Mesothelial cell of epicardium (in vitro differentiated cells): ENCODE results near the gene DNMT1. TPM values are rescaled to one million over a fixed set of nuclear protein-coding genes. Genes with fewer than 3 reads are reported as not detected.
"Not testable (repeated sequence)": the region's sequence is repeated elsewhere in the genome, so short reads cannot be mapped to it uniquely, and the experiment has no call there.

ENCODE experiments used
- DNase-seq, 2 experiments: peaks; one replicate each; pipeline ENCODE4 v3.0.0; 2021; ENCODE audit warnings: low spot score in 2 of 2; ENCODE audit not compliant: unreplicated experiment in 2 of 2
- H3K27ac Mint-ChIP-seq: 2 replicates; pipeline ENCODE4 v1.8.0; 2021; ENCODE audit warnings: mixed read lengths
- H3K27me3 Mint-ChIP-seq: 2 replicates; pipeline ENCODE4 v1.8.0; 2021; ENCODE audit warnings: low read depth, mixed read lengths
- H3K36me3 Mint-ChIP-seq: 2 replicates; pipeline ENCODE4 v1.8.0; 2021; ENCODE audit warnings: mixed read lengths
- H3K4me1 Mint-ChIP-seq: 2 replicates; pipeline ENCODE4 v1.8.0; 2021; ENCODE audit warnings: mixed read lengths
- H3K4me3 Mint-ChIP-seq: 2 replicates; pipeline ENCODE4 v1.8.0; 2021; ENCODE audit warnings: mild to moderate bottlenecking, moderate library complexity, mixed read lengths
- H3K9me3 Mint-ChIP-seq: 2 replicates; pipeline ENCODE4 v1.8.0; 2021; ENCODE audit warnings: mixed read lengths
- CTCF ChIP-seq: fragments of 200-600 bp; sonication (generic); IDR thresholded peaks from one replicate; pipeline ENCODE4 v1.5.0; 2021; ENCODE audit warnings: antibody characterized with exemption; ENCODE audit not compliant: unreplicated experiment
- total RNA-seq: library from RNA; stranded (reverse); gene quantifications from 3 replicates; pipeline ENCODE4 v1.2.1, GENCODE V29; 2021

Gene DNMT1
- total RNA-seq, 1 donor from 2014 or later = 110 TPM

- DNase-seq = no peak
- H3K4me1 Mint-ChIP-seq = peaks cover 8% of the 10 kb centered on the region
Measured at GRCh38 chr19:10206226-10206885, 11.6 kb upstream of the DNMT1 start.

GRCh38 chr19:10205636-10206035 lies 10.9 kb upstream of the DNMT1 start:
- no peak overlapping the region for H3K4me3 Mint-ChIP-seq
- H3K27me3 Mint-ChIP-seq = no peaks in the 10 kb centered on the region
- H3K27ac Mint-ChIP-seq = no peak overlapping the region
- H3K36me3 Mint-ChIP-seq = no peaks in the 10 kb centered on the region
- DNase-seq = no peak
- no peak for TF ChIP-seq CTCF
- peaks cover 8% of the 10 kb centered on the region for H3K4me1 Mint-ChIP-seq
- peaks cover 5% of the 10 kb centered on the region for H3K9me3 Mint-ChIP-seq

More at GRCh38 chr19:10206226-10206885, 11.6 kb upstream of the DNMT1 start:
- TF ChIP-seq CTCF = no peak
- H3K9me3 Mint-ChIP-seq = peaks cover 5% of the 10 kb centered on the region
- H3K27ac Mint-ChIP-seq = no peak overlapping the region
- no peak overlapping the region for H3K4me3 Mint-ChIP-seq
- no peaks in the 10 kb centered on the region for H3K36me3 Mint-ChIP-seq
- H3K27me3 Mint-ChIP-seq = no peaks in the 10 kb centered on the region

GRCh38 chr19:10203686-10204085 lies 8.9 kb upstream of the DNMT1 start:
- Mint-ChIP-seq H3K4me3 (no peak overlapping the region), H3K36me3 (no peaks in the 10 kb centered on the region), H3K27me3 (no peaks in the 10 kb centered on the region)

GRCh38 chr19:10201176-10201575 lies 6.4 kb upstream of the DNMT1 start:
- no peak overlapping the region for H3K4me3 Mint-ChIP-seq
- H3K36me3 Mint-ChIP-seq = no peaks in the 10 kb centered on the region
- H3K9me3 Mint-ChIP-seq = no peaks in the 10 kb centered on the region
- H3K27me3 Mint-ChIP-seq = no peaks in the 10 kb centered on the region
- DNase-seq = no peak
- TF ChIP-seq CTCF = no peak
- no peak overlapping the region for H3K27ac Mint-ChIP-seq
- peaks cover under 1% of the 10 kb centered on the region for H3K4me1 Mint-ChIP-seq

More at GRCh38 chr19:10203686-10204085, 8.9 kb upstream of the DNMT1 start:
- peaks cover 8% of the 10 kb centered on the region for H3K4me1 Mint-ChIP-seq
- no peak overlapping the region for H3K27ac Mint-ChIP-seq
- H3K9me3 Mint-ChIP-seq = peaks cover 5% of the 10 kb centered on the region
- no peak for DNase-seq
- TF ChIP-seq CTCF = no peak

- not testable (repeated sequence) for H3K9me3 Mint-ChIP-seq, H3K4me3 Mint-ChIP-seq, H3K27ac Mint-ChIP-seq, H3K36me3 Mint-ChIP-seq, H3K27me3 Mint-ChIP-seq, DNase-seq, H3K4me1 Mint-ChIP-seq
Measured at GRCh38 chr19:10200101-10200500, 5.3 kb upstream of the DNMT1 start.

- H3K9me3 Mint-ChIP-seq, H3K4me3 Mint-ChIP-seq, H3K27ac Mint-ChIP-seq, DNase-seq, H3K27me3 Mint-ChIP-seq, H3K4me1 Mint-ChIP-seq, H3K36me3 Mint-ChIP-seq: not testable (repeated sequence)
Measured at GRCh38 chr19:10198889-10199644, 4.3 kb upstream of the DNMT1 start.
